HepG2 (cell line): Measurements from ENCODE around the gene MAD2L2. TPM values are rescaled to one million over a fixed set of nuclear protein-coding genes. Genes with fewer than 3 reads are reported as not detected.

Experiments used
- BORCS8-MEF2B ChIP-seq: sonication (generic); formaldehyde crosslinking; IDR thresholded peaks from 2 replicates; pipeline ENCODE4 v1.8.0; 2022; ENCODE audit warnings: mild to moderate bottlenecking, missing genetic modification reagents
- CEBPZ ChIP-seq: IDR thresholded peaks from 2 replicates; pipeline ENCODE4 v1.6.1; 2012; ENCODE audit warnings: low read length, improper control_type of control experiment
- HNRNPH1 ChIP-seq: fragments of 200-400 bp; formaldehyde crosslinking; optimal IDR thresholded peaks from 2 replicates; pipeline ENCODE3; 2017; ENCODE audit warnings: mild to moderate bottlenecking, low read depth, low read length
- JUND ChIP-seq: sonication (generic); formaldehyde crosslinking; IDR thresholded peaks from 2 replicates; pipeline ENCODE4 v1.8.0; 2022; ENCODE audit warnings: mild to moderate bottlenecking, missing genetic modification reagents
- MIXL1 ChIP-seq: IDR thresholded peaks from 2 replicates; pipeline ENCODE4 v1.6.1; 2016
- MLX ChIP-seq: IDR thresholded peaks from 2 replicates; pipeline ENCODE4 v1.6.1; 2016
- RELA ChIP-seq: sonication (generic); formaldehyde crosslinking; IDR thresholded peaks from 2 replicates; pipeline ENCODE4 v1.4.0; 2020; ENCODE audit warnings: missing genetic modification reagents
- SIX1 ChIP-seq: sonication (generic); formaldehyde crosslinking; IDR thresholded peaks from 2 replicates; pipeline ENCODE4 v1.4.0; 2020; ENCODE audit warnings: missing genetic modification reagents, borderline replicate concordance
- SSRP1 ChIP-seq: IDR thresholded peaks from 2 replicates; pipeline ENCODE4 v1.6.1; 2016; ENCODE audit warnings: control low read depth
- TCF7 ChIP-seq: sonication (generic); IDR thresholded peaks from 2 replicates; pipeline ENCODE4 v1.6.1; 2016; ENCODE audit warnings: antibody characterized with exemption, low read depth
- WIZ ChIP-seq: sonication (generic); formaldehyde crosslinking; IDR thresholded peaks from 2 replicates; pipeline ENCODE4 v1.5.1; 2020; ENCODE audit warnings: mild to moderate bottlenecking, missing genetic modification reagents
- ZNF160 ChIP-seq: sonication (generic); formaldehyde crosslinking; IDR thresholded peaks from 2 replicates; pipeline ENCODE4 v1.8.0; 2022; ENCODE audit warnings: mild to moderate bottlenecking, inconsistent platforms, missing genetic modification reagents
- ZNF337 ChIP-seq: sonication (generic); formaldehyde crosslinking; IDR thresholded peaks from 2 replicates; pipeline ENCODE4 v1.5.1; 2020; ENCODE audit warnings: missing genetic modification reagents, low read depth, mild to moderate bottlenecking, borderline replicate concordance
- polyA plus RNA-seq, 8 experiments: library from polyadenylated mRNA; depleted of rRNA in 3 of 8; stranded (reverse) in 7 of 8; unstranded in 1 of 8; fragments of >200 nt; fragmentation: Illumina TruSeq in 4 of 8; extraction: Trizol in 4 of 8; gene quantifications; 2 replicates each; pipeline versions ENCODE4 v1.2.1 to v1.2.3, GENCODE V29; 2011 to 2016; ENCODE audit warnings: low read depth in 4 of 8, missing spikeins in 1 of 8, mixed read lengths in 1 of 8; ENCODE audit not compliant: insufficient read depth in 1 of 8
- total RNA-seq, 5 experiments: library from RNA; depleted of rRNA; stranded (reverse); fragments of >200 nt; fragmentation: Illumina TruSeq; extraction: Trizol; gene quantifications; 2 replicates each; pipeline ENCODE4 v1.2.3, GENCODE V29; 2016; ENCODE audit warnings: low read depth in 1 of 5
- TF ChIP-seq, protein P1 (sequence below): sonication (generic); formaldehyde crosslinking; IDR thresholded peaks from 2 replicates; pipeline ENCODE4 v1.8.1; 2022; ENCODE audit warnings: mild to moderate bottlenecking, missing genetic modification reagents
- TF ChIP-seq, protein P2 (sequence below): sonication (generic); formaldehyde crosslinking; IDR thresholded peaks from 2 replicates; pipeline ENCODE4 v1.4.0; 2020; ENCODE audit warnings: mild to moderate bottlenecking, missing genetic modification reagents, borderline replicate concordance
- TF ChIP-seq, protein P3 (sequence below): sonication (generic); formaldehyde crosslinking; conservative IDR thresholded peaks from 2 replicates; pipeline ENCODE4 v1.4.0; 2020; ENCODE audit warnings: mild to moderate bottlenecking, missing genetic modification reagents, moderate library complexity

The MAD2L2 gene
- total and polyA plus RNA-seq, 2 of the 13 experiments (the other 11 are each of a cell fraction or from before 2014, with no cell fraction given) = 51.8 to 53.8 TPM

DNA sequence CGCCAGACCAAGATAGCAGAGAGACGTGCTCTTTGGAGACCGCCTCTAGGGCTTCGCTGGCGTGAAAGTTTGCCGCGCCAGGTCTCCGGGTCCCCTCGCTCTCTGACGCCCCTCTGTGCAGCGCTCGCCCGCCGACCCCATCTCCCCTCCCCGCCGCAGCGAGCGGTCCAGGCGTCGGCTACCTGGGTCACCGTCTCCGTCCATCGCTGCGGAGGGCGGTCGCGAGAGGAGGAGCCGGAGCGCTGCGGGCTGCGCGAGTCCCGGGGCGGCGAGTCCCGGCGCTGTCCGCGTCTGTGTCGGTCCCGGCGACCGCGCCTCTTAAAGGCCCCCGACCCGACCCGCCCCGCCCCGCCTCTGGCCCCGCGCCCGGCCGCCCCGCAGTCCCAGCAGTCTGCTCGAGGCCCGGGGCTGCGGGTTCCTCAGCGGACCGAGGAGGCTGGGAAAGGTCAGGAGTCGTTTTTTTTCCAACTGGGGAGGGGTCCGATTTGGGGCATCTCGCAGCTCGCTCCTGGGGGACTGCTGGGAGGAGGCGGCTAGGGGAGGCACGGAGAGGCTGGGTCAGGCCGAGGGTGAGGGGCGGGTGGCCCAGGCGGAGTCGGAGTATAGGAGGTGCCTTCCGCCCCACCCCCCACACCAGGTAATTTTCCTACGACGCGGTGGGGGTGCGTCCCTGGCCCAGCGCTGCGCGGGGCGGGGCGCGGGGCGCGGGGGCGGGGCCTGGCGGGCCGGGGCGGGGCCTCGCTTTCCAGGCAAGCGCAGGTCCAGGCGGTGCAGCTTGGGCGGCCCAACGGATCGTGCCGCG is 26.6 kb downstream of the MAD2L2 start, which contains the start of the genes FBXO2 and FBXO44 (continued):
- TF ChIP-seq WIZ (CRISPR knock-in tag) = no peak
- no peak for TF ChIP-seq ZNF160 (CRISPR knock-in tag)
- TF ChIP-seq CEBPZ = no peak
- TF ChIP-seq HNRNPH1 = no peak
- TF ChIP-seq JUND = no peak
- TF ChIP-seq, protein P1, sequence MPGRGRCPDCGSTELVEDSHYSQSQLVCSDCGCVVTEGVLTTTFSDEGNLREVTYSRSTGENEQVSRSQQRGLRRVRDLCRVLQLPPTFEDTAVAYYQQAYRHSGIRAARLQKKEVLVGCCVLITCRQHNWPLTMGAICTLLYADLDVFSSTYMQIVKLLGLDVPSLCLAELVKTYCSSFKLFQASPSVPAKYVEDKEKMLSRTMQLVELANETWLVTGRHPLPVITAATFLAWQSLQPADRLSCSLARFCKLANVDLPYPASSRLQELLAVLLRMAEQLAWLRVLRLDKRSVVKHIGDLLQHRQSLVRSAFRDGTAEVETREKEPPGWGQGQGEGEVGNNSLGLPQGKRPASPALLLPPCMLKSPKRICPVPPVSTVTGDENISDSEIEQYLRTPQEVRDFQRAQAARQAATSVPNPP = no peak
- TF ChIP-seq, protein P2, sequence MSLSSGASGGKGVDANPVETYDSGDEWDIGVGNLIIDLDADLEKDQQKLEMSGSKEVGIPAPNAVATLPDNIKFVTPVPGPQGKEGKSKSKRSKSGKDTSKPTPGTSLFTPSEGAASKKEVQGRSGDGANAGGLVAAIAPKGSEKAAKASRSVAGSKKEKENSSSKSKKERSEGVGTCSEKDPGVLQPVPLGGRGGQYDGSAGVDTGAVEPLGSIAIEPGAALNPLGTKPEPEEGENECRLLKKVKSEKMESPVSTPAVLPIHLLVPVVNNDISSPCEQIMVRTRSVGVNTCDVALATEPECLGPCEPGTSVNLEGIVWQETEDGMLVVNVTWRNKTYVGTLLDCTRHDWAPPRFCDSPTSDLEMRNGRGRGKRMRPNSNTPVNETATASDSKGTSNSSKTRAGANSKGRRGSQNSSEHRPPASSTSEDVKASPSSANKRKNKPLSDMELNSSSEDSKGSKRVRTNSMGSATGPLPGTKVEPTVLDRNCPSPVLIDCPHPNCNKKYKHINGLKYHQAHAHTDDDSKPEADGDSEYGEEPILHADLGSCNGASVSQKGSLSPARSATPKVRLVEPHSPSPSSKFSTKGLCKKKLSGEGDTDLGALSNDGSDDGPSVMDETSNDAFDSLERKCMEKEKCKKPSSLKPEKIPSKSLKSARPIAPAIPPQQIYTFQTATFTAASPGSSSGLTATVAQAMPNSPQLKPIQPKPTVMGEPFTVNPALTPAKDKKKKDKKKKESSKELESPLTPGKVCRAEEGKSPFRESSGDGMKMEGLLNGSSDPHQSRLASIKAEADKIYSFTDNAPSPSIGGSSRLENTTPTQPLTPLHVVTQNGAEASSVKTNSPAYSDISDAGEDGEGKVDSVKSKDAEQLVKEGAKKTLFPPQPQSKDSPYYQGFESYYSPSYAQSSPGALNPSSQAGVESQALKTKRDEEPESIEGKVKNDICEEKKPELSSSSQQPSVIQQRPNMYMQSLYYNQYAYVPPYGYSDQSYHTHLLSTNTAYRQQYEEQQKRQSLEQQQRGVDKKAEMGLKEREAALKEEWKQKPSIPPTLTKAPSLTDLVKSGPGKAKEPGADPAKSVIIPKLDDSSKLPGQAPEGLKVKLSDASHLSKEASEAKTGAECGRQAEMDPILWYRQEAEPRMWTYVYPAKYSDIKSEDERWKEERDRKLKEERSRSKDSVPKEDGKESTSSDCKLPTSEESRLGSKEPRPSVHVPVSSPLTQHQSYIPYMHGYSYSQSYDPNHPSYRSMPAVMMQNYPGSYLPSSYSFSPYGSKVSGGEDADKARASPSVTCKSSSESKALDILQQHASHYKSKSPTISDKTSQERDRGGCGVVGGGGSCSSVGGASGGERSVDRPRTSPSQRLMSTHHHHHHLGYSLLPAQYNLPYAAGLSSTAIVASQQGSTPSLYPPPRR = no peak
- TF ChIP-seq, protein P3, sequence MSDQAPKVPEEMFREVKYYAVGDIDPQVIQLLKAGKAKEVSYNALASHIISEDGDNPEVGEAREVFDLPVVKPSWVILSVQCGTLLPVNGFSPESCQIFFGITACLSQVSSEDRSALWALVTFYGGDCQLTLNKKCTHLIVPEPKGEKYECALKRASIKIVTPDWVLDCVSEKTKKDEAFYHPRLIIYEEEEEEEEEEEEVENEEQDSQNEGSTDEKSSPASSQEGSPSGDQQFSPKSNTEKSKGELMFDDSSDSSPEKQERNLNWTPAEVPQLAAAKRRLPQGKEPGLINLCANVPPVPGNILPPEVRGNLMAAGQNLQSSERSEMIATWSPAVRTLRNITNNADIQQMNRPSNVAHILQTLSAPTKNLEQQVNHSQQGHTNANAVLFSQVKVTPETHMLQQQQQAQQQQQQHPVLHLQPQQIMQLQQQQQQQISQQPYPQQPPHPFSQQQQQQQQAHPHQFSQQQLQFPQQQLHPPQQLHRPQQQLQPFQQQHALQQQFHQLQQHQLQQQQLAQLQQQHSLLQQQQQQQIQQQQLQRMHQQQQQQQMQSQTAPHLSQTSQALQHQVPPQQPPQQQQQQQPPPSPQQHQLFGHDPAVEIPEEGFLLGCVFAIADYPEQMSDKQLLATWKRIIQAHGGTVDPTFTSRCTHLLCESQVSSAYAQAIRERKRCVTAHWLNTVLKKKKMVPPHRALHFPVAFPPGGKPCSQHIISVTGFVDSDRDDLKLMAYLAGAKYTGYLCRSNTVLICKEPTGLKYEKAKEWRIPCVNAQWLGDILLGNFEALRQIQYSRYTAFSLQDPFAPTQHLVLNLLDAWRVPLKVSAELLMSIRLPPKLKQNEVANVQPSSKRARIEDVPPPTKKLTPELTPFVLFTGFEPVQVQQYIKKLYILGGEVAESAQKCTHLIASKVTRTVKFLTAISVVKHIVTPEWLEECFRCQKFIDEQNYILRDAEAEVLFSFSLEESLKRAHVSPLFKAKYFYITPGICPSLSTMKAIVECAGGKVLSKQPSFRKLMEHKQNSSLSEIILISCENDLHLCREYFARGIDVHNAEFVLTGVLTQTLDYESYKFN (CRISPR knock-in tag) = 0 out of 2 replicates have a peak, but pooled peaks have one; percentile 10
- no peak for TF ChIP-seq MLX (CRISPR knock-in tag)
- TF ChIP-seq TCF7 = no peak
- no peak for TF ChIP-seq SIX1
- TF ChIP-seq BORCS8-MEF2B (CRISPR knock-in tag) = no peak
- TF ChIP-seq ZNF337 (CRISPR knock-in tag) = no peak
- no peak for TF ChIP-seq SSRP1 (CRISPR knock-in tag)
- no peak for TF ChIP-seq RELA
- TF ChIP-seq MIXL1 (CRISPR knock-in tag) = no peak
